GM19351 (cell line): ENCODE data around the gene HOXA3.
A peak's percentile ranks its signal among the peaks of the same experiment; 100 is the strongest.

Experiments
- ATAC-seq: cut with Tn5 transposase; IDR thresholded peaks from one replicate; pipeline ENCODE4 v1.9.1; 2021; ENCODE audit warnings: mild to moderate bottlenecking, moderate library complexity; ENCODE audit not compliant: unreplicated experiment

The HOXA3 gene

GRCh38 chr7:27095050-27095896 is 57.1 kb downstream of the HOXA3 start:
- ATAC-seq, result no peak

DNA sequence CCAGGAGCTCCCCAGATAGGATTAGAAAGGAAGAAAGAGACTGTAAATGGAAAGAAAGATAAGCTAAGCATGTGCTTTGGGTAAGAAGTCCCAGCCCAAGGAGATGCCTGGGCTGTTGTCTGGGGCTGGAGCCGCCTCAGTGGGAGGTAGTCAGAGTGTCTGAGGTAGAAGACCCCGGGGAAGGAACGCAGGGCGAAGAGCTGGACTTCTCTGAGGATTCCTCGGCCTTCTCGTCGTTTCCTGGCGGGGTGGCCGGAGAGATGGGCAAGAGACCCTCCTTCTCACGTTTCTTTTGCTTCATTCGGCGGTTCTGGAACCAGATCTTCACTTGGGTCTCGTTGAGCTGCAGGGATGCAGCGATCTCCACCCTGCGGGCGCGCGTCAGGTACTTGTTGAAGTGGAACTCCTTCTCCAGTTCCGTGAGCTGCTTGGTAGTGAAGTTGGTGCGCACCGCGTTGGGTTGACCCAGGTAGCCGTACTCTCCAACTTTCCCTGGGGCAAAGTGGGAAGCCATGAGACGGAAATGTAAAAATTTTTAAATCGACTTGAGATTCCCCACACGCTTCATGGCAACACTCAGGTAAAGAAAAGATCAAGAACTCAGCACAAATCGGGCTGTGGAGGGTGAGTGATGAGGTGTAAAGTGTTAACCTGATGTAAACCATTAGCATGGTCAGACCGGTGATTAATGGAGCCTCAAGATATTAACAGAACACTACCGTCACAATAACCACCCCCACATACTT is 57.9 kb downstream of the HOXA3 start:
- ATAC-seq, result no peak

DNA sequence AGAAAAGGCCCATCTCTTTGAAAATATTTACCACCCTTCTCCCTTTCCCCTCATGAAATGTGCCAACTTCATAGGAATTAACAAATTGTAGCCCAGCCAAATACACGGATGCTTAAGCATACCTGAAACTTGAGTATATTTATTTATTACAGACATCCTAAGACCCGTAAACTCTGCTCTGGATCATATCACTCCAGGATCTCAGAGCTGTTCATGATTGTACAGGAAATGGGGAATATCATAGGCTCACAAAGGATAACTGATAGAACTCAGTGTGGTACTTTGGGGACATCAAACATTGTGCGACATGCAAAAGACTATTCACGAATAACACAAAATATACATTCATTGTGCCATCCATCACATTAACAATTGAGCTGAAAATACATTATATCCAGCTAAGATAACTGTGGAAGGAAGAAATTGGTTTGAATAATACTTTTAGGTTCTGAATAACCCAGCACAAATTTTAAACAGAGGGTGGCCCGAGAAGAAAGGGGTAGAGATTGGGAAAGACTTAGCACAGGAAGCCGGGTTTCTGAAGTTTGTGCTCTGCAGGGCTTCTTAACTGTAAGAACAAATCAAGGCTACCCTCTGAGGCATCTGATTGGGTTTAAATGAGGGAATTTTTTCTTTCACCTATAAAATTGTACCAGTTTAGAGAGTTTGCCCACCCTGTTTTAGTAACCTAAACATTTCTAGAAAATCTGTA is 59.0 kb downstream of the HOXA3 start:
- no peak for ATAC-seq

DNA sequence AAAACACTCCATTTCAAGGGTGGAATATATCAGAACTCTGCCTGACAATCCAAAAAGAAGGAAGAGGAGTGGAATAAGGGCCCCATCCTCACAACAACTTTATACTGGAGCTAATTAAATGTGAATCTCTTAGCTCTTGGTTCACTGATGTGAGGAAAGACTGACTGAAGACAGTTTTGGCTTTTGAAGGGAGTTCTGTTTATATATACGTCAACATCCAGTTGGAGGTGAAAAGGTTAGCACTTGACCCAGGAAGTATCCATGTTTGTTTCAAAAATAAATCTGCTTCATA is 59.6 kb downstream of the HOXA3 start:
- ATAC-seq, result no peak

GRCh38 chr7:27091941-27092818 is 60.2 kb downstream of the HOXA3 start:
- ATAC-seq, result no peak

GRCh38 chr7:27091105-27091504 is 61.3 kb downstream of the HOXA3 start:
- no peak for ATAC-seq

- no peak for ATAC-seq
Measured at GRCh38 chr7:27088002-27088922, 64.1 kb downstream of the HOXA3 start.

DNA sequence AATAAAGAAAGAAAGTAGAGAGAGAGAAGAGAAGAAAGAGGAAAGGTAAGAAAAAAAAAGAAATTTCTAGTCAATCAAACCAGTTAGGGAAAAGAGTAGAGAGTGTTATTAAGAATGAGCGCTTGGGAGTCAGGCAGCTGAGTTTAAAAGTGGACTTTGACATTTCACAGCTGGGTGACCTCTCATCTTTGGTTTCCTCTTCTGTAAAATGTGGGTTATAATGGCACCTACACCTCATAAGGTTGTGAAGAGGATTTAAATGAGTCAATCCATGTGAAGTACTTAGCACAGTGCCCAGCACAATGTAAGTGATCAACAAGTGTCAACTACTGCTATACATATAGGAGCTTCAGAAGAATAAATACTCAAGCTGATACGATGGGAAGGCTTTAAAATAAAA is 68.7 kb downstream of the HOXA3 start:
- ATAC-seq, result peak; percentile 43

DNA sequence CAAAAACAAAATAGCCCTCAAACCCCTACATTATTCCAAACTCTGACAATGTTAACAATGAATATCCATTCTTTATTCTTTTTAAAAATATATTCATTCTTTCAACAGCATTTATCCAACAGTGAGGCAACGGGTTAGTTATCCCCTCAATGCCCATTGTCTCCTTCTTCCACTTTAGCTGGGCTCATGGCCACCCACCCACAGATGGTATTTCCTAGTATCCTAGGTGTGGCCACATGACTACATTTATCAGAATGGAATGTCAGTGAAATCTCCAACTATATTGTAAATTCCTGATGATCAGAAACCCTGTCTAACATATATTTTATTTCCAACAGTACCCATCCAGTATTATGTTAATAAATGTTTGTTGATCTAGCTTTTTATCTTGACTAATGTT is 70.2 kb downstream of the HOXA3 start:
- ATAC-seq, result no peak

DNA sequence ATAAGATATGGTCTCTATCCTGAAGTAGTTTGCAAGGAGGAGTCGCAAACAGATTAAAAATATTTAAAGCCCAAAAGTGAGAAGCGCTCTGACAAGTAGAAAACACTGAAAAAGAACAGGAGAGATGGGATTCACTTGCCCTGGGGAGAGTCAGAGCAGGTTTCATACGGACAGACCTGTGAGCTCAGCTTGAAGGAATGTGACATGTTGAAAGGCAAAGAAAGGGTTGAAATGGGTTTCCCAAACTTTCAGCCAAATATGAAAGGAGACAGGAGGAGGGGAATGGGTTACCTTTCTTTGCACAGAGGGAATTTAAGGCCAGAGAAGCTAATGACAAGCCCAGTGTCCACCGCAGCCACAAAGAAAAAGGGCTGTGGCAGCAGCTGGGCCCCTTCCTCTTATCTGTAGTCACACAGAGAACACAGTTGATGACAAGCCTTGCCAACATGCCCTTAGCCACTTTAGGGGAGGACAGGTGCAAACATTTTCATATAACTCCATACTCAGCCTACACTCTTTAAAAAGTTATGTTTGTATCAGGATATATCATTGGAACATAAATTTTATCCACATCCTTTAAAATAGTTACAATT is 71.4 kb downstream of the HOXA3 start:
- ATAC-seq, result no peak

DNA sequence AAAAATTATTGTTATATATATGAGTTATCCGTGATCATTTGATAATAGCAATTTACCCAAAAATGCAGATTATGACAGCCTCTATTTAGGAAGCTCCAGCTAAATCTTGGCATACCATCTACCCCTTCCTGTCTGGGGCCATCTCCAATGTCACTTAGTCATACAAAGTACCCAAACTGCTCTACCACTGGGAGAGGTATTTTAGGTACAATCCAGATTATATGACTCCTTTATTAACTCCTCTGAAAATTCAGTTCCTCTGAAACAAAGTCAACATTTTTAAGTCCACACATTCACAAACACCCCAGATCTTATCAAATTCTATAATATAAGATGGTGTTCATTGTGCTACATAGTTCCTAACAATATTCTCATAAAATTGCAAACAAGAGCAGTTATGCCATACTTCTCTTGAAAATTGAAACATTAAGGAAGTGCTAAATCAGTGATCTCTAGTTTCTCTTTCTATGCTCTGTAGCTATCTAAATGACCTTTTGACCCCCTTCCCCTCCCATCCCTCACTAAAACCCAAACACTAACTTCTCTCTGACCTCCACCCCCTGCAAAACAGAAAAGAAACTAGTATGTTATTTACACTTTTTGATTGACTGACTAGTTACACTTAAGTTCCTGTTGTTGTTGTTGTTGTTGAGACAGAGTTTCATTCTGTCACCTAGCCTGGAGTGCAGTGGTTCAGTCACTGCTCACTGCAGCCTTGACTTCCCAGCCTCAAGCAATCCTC is 73.0 kb downstream of the HOXA3 start:
- ATAC-seq, result peak; percentile 53

DNA sequence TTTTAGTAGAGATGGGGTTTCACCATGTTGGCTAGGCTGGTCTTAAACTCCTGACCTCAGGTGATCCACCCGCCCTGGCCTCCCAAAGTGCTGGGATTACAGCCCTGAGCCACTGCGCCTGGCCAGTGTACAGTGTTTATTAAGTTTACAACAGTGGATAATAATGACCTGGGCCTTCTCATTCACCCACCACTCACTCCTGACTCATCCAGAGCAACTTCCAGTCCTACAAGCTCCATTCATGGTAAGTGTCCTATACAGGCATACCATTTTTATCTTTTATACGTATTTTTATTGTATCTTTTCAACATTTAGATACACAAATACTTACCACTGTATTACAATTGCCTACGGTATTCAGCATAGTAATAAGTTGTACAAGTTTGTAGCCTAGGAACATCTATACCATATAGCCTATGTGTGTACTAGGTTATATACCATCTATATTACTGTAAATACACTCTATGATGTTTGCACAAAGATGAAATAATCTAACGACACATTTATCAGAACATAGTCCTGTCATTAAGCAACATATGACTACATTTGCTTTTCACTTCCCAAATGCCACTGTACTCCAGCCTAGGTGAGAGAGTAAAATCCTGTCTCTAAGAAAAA is 73.7 kb downstream of the HOXA3 start:
- no peak for ATAC-seq

DNA sequence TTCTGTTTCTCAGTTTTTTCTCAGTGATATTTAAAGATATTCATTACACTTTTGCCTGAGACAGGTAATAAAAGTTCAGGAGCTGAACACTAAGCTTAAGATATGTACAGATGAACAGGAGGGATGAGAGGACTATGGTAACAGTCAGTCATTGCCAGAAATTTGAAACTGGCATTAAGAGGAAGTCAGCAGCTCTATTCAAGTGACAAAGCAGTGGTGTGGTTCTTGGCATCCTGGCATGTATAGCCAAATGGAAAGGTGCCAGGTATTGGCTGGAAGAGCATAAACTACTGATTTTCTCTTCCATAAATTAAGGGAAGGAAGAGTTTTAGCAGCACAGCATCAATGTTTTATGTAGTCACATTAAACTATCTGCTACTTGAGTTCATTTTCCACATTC is 79.3 kb downstream of the HOXA3 start:
- ATAC-seq, result no peak

DNA sequence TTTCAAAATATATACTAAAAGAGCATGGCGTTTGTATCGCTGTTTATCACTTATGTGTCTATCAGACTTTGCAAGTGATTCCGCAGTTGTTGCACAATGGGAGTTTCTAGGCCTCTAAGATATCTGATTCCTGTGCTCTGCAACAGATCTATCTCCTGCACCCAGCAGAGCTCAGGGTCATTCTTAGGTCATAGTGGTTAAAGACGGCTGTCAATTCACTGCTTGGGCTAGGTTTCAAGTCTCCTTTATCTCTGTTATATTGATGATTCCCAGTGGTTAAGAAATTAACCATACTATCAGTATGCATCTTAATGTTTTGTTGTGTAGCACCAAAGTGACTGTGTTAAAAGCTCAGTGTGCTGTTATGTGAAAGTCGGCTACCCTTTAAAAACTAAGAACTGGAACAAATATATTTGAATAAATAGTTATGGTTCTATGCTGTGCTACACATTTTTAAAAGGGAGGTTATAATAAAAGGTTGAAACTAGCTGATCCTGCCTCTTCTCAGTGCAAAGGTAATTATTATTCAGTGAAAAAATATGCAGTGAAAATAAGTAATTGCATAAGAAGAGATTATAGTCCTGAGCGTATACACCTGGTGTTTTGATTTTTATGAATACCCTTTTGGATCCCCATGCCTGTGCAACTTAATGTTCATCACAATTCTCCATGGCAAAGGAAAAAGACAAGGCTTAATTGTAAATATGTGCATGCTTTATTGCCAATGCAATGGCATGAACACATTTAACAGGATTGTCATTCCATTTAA is 80.6 kb downstream of the HOXA3 start:
- ATAC-seq, result no peak

GRCh38 chr7:27068259-27068658 is 84.1 kb downstream of the HOXA3 start:
- no peak for ATAC-seq

GRCh38 chr7:27066148-27066547 is 86.2 kb downstream of the HOXA3 start:
- no peak for ATAC-seq

- no peak for ATAC-seq
Measured at GRCh38 chr7:27065709-27066108, 86.7 kb downstream of the HOXA3 start.

DNA sequence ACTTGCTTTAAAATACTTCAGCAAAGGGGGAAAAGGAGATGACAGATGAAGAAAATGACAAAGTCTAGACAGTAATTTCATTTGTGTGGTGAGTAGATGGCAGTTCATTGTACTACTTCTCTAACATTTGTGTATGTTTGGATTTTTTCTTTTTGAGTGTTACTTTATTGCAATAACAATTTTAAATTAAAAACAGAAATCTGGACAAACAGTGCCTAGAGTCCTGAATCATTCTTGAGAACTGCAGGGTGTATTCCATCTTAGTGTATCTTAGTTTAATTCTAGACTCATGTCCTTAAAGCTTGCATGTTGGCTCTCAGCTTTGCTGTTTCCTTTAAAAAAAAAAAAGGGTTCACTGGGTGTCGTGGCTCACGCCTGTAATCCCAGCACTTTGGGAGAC is 87.7 kb downstream of the HOXA3 start:
- no peak for ATAC-seq
